Gastrocnemius medialis (tissue), 4 donors: ENCODE data around the gene PAPLN.

Experiments used
- POLR2A ChIP-seq, 2 donors: fragments of 450-650 bp; IDR thresholded peaks; one replicate each; pipeline ENCODE4 v1.6.1; 2017; ENCODE audit warnings: antibody characterized with exemption in 2 of 2, mild to moderate bottlenecking in 2 of 2, moderate library complexity in 2 of 2
- TF ChIP-seq, protein P1 (sequence below), 5 experiments: fragments of 450-650 bp in 3 of 5; fragments of 200-600 bp in 2 of 5; sonication (generic) in 2 of 5; IDR thresholded peaks in 4 of 5; conservative IDR thresholded peaks in 1 of 5; 1 replicate in 4 of 5; 2 replicates in 1 of 5; pipeline ENCODE4 v1.5.1; 2016 to 2019; ENCODE audit warnings: antibody characterized with exemption in 5 of 5, mild to moderate bottlenecking in 3 of 5, moderate library complexity in 3 of 5

DNA sequence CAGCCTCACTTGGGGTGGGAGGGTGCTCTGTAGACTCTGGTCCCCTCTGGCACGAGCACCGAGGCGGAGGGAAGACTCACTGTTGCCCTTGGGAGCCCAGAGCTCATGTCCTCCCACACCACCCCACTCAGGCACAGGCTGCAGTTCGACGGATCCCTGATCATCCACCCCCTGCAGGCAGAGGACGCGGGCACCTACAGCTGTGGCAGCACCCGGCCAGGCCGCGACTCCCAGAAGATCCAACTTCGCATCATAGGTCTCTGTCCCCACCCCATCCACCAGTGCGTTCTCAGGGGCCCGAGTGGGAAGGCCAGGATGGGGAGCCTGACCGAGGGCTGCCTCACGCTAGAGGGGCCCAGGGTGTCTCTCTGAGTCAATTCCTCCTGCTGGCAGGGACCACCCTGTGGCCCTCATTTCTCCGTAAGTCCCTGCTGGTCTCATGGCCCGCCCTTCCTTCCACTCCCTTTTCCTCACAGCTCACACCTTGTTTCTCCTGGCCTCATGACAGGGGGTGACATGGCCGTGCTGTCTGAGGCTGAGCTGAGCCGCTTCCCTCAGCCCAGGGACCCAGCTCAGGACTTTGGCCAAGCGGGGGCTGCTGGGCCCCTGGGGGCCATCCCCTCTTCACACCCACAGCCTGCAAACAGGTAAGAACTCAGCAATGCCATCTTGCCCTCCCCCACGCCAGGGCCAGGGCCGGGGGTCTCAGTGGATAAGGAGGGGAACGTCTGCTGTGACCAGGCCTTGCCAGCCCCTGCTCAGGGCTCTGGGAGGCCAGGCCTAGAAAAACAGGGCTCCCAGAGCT is 27.0 kb downstream of the PAPLN start:
- TF ChIP-seq, protein P1, sequence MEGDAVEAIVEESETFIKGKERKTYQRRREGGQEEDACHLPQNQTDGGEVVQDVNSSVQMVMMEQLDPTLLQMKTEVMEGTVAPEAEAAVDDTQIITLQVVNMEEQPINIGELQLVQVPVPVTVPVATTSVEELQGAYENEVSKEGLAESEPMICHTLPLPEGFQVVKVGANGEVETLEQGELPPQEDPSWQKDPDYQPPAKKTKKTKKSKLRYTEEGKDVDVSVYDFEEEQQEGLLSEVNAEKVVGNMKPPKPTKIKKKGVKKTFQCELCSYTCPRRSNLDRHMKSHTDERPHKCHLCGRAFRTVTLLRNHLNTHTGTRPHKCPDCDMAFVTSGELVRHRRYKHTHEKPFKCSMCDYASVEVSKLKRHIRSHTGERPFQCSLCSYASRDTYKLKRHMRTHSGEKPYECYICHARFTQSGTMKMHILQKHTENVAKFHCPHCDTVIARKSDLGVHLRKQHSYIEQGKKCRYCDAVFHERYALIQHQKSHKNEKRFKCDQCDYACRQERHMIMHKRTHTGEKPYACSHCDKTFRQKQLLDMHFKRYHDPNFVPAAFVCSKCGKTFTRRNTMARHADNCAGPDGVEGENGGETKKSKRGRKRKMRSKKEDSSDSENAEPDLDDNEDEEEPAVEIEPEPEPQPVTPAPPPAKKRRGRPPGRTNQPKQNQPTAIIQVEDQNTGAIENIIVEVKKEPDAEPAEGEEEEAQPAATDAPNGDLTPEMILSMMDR (IDR thresholded peaks at IDR 0.05 in 4 of 5, conservative IDR thresholded peaks at IDR 0.05 in 1 of 5) = no peak
- TF ChIP-seq POLR2A (IDR thresholded peaks at IDR 0.05) = no peak
